ENCODE measurements around the gene DNAI4. TPM values are rescaled to one million over a fixed set of nuclear protein-coding genes. Genes with fewer than 3 reads are reported as not detected.

DNAI4 gene
- total RNA-seq, 2 donors from 2014 or later: 1.9 to 5.9 TPM

- DNase-seq (ENCODE audit: low spot score) (no peak), ATAC-seq (ENCODE audit: insufficient number of reproducible peaks, low FRiP score, low read depth) (no peak)
- no peak overlapping the region for H3K4me3 ChIP-seq
- H3K27me3 ChIP-seq (replicated peaks; ENCODE audit: insufficient read depth): no peaks in the 10 kb centered on the region
- no peak overlapping the region for H3K27ac ChIP-seq
- H3K36me3 ChIP-seq: no peaks in the 10 kb centered on the region
- TF ChIP-seq CTCF (IDR thresholded peaks at IDR 0.05): no peak
- H3K4me1 ChIP-seq (ENCODE audit: control insufficient read depth in 1 of 2, low read depth in 2 of 2): no peaks in the 10 kb centered on the region
- no peaks in the 10 kb centered on the region for H3K9me3 ChIP-seq
These were observed 71.3 kb downstream of the DNAI4 start for GRCh38 chr1:66853379-66853778.

DNA sequence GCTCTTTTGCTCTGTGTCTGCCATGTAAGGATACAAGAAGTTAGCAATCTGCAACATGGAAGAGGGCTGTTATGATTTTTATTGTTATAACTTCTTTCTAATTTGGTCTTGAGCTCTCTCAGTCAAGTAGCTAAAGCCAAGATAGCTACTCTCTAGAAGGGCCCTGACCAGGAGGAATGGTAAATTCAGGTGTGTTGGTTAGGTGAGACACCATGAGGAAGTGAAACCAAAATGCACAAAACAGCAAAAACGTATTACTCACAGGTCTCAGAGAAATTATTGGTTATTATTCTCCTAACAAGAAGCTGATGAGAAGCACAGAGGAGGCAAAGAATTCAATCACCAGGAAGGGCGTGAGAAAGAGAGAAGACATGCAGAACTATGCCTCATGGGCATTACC, 71.8 kb downstream of the DNAI4 start:
- DNase-seq (ENCODE audit: low spot score) (no peak), ATAC-seq (ENCODE audit: insufficient number of reproducible peaks, low FRiP score, low read depth) (no peak)
- no peak overlapping the region for H3K4me3 ChIP-seq
- no peaks in the 10 kb centered on the region for H3K27me3 ChIP-seq (replicated peaks; ENCODE audit: insufficient read depth)
- no peak for TF ChIP-seq CTCF (IDR thresholded peaks at IDR 0.05)
- no peaks in the 10 kb centered on the region for H3K36me3 ChIP-seq
- no peak overlapping the region for H3K27ac ChIP-seq
- H3K4me1 ChIP-seq (ENCODE audit: control insufficient read depth in 1 of 2, low read depth in 2 of 2): no peaks in the 10 kb centered on the region
- no peaks in the 10 kb centered on the region for H3K9me3 ChIP-seq

DNA sequence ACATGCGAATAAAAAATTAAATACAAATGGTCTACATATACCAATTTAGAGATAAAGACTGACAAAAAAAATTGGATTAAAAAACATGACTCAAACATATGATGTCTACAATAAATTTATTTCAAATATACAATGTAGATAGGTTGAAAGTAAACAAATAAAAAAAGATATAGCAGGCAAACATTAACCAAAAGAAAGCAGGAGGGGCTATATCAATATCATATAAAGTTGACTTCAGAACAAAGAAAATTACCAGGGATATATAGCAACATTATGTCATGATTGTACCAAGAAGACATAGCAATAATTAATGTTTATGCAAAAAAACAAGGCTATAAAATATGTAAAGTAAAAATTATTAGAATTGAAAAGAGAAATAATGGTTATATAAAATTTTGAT, 73.7 kb downstream of the DNAI4 start:
- TF ChIP-seq CTCF (IDR thresholded peaks at IDR 0.05): no peak
- H3K4me1 ChIP-seq (ENCODE audit: control insufficient read depth in 1 of 2, low read depth in 2 of 2): no peaks in the 10 kb centered on the region
- ATAC-seq (ENCODE audit: insufficient number of reproducible peaks, low FRiP score, low read depth) (no peak), DNase-seq (ENCODE audit: low spot score) (no peak)
- H3K27ac ChIP-seq: no peak overlapping the region
- no peak overlapping the region for H3K4me3 ChIP-seq
- H3K36me3 ChIP-seq: no peaks in the 10 kb centered on the region
- H3K9me3 ChIP-seq: no peaks in the 10 kb centered on the region
- no peaks in the 10 kb centered on the region for H3K27me3 ChIP-seq (replicated peaks; ENCODE audit: insufficient read depth)

DNA sequence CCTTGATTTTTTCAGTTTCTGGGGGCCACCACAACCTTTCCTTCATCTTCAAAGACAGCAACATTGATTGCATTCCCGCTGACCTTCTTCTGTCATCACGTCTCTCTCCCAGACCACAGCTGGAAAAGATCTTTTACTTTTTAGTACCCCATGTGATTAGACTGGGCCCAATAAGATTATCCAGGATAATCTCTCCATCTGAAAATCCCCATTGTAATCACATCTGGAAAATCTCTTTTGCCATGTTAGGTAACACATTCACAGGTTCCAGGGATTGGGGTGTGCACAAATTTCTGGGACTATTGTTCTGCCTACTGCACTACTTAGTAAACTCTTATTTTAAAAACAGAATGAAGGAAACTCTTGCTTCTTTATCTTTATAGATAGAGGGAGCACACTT, 76.5 kb downstream of the DNAI4 start:
- no peak overlapping the region for H3K4me3 ChIP-seq
- H3K27me3 ChIP-seq (replicated peaks; ENCODE audit: insufficient read depth): no peaks in the 10 kb centered on the region
- no peaks in the 10 kb centered on the region for H3K9me3 ChIP-seq
- DNase-seq (ENCODE audit: low spot score) (no peak), ATAC-seq (ENCODE audit: insufficient number of reproducible peaks, low FRiP score, low read depth) (no peak)
- H3K36me3 ChIP-seq: no peaks in the 10 kb centered on the region
- no peak overlapping the region for H3K27ac ChIP-seq
- H3K4me1 ChIP-seq (ENCODE audit: control insufficient read depth in 1 of 2, low read depth in 2 of 2): no peaks in the 10 kb centered on the region
- no peak for TF ChIP-seq CTCF (IDR thresholded peaks at IDR 0.05)

- Histone ChIP-seq H3K27ac (no peak overlapping the region), H3K9me3 (no peaks in the 10 kb centered on the region), H3K27me3 (replicated peaks; ENCODE audit: insufficient read depth) (no peaks in the 10 kb centered on the region), H3K36me3 (no peaks in the 10 kb centered on the region), H3K4me3 (no peak overlapping the region), H3K4me1 (ENCODE audit: control insufficient read depth in 1 of 2, low read depth in 2 of 2) (no peaks in the 10 kb centered on the region)
- ATAC-seq (ENCODE audit: insufficient number of reproducible peaks, low FRiP score, low read depth) (no peak), DNase-seq (ENCODE audit: low spot score) (no peak)
- TF ChIP-seq CTCF (IDR thresholded peaks at IDR 0.05): no peak
These were observed 83.7 kb downstream of the DNAI4 start for GRCh38 chr1:66840929-66841328.

All from thoracic aorta (tissue), 2 donors.